Measurements from ENCODE around the gene CLCN4. TPM values are rescaled to one million over a fixed set of nuclear protein-coding genes. Genes with fewer than 3 reads are reported as not detected.

The CLCN4 gene
- total RNA-seq, 1 experiment from 2014 or later, result 10.0 TPM

GRCh38 chrX:10177601-10178000 is 20.8 kb downstream of the CLCN4 start:
- ChIA-PET CTCF (no interaction called here), POLR2A (no interaction called here)
- Mint-ChIP-seq H3K27ac (ENCODE audit: unreplicated experiment) (no peak overlapping the region), H3K9me3 (ENCODE audit: unreplicated experiment) (no peaks in the 10 kb centered on the region), H3K27me3 (ENCODE audit: insufficient read depth, unreplicated experiment) (no peaks in the 10 kb centered on the region), H3K36me3 (ENCODE audit: insufficient read depth, unreplicated experiment) (no peaks in the 10 kb centered on the region), H3K4me3 (ENCODE audit: unreplicated experiment) (no peak overlapping the region), H3K4me1 (ENCODE audit: low read depth, unreplicated experiment) (peaks cover 7% of the 10 kb centered on the region)
- H3K9me3 ChIP-seq, result no peaks in the 10 kb centered on the region
- no peaks in the 10 kb centered on the region for H3K36me3 ChIP-seq (ENCODE audit: control insufficient read depth, insufficient read depth, low read length)
- H3K4me1 ChIP-seq, result no peaks in the 10 kb centered on the region
- no peaks in the 10 kb centered on the region for H3K27me3 ChIP-seq (replicated peaks; ENCODE audit: control insufficient read depth, insufficient read depth, low read length)
- BruUV-seq (replicated peaks), result no TSS peak
- TF ChIP-seq CTCF (IDR thresholded peaks at IDR 0.05; ENCODE audit: insufficient read depth in 1 of 2, low read depth in 1 of 2, low read length in 1 of 2, severe bottlenecking in 1 of 2, unreplicated experiment in 1 of 2), result no peak
- no peak overlapping the region for H3K4me3 ChIP-seq (ENCODE audit: low read depth, low read length)
- DNase-seq, result no peak
- intact Hi-C loops (cut with micrococcal nuclease; ENCODE audit: unreplicated experiment), result no loop called here

GRCh38 chrX:10178866-10179463 is 22.2 kb downstream of the CLCN4 start:
- Mint-ChIP-seq H3K4me1 (ENCODE audit: low read depth, unreplicated experiment) (no peaks in the 10 kb centered on the region), H3K27me3 (ENCODE audit: insufficient read depth, unreplicated experiment) (no peaks in the 10 kb centered on the region), H3K27ac (ENCODE audit: unreplicated experiment) (no peak overlapping the region), H3K4me3 (ENCODE audit: unreplicated experiment) (no peak overlapping the region), H3K9me3 (ENCODE audit: unreplicated experiment) (no peaks in the 10 kb centered on the region), H3K36me3 (ENCODE audit: insufficient read depth, unreplicated experiment) (no peaks in the 10 kb centered on the region)
- intact Hi-C loops (cut with micrococcal nuclease; ENCODE audit: unreplicated experiment), result no loop called here
- POLR2A ChIA-PET, result no interaction called here
- Histone ChIP-seq H3K4me1 (no peaks in the 10 kb centered on the region), H3K4me3 (ENCODE audit: low read depth, low read length) (no peak overlapping the region), H3K36me3 (ENCODE audit: control insufficient read depth, insufficient read depth, low read length) (no peaks in the 10 kb centered on the region), H3K27me3 (replicated peaks; ENCODE audit: control insufficient read depth, insufficient read depth, low read length) (no peaks in the 10 kb centered on the region), H3K9me3 (no peaks in the 10 kb centered on the region)
- CTCF ChIA-PET, result interaction anchor here (0.7 kb wide), 1 partner anchor 38 kb away, joined by 4 read pairs; no protein-coding TSS in a partner anchor
- no peak for DNase-seq
- BruUV-seq (replicated peaks), result no TSS peak
- no peak for TF ChIP-seq CTCF (IDR thresholded peaks at IDR 0.05; ENCODE audit: insufficient read depth in 1 of 2, low read depth in 1 of 2, low read length in 1 of 2, severe bottlenecking in 1 of 2, unreplicated experiment in 1 of 2)

DNA sequence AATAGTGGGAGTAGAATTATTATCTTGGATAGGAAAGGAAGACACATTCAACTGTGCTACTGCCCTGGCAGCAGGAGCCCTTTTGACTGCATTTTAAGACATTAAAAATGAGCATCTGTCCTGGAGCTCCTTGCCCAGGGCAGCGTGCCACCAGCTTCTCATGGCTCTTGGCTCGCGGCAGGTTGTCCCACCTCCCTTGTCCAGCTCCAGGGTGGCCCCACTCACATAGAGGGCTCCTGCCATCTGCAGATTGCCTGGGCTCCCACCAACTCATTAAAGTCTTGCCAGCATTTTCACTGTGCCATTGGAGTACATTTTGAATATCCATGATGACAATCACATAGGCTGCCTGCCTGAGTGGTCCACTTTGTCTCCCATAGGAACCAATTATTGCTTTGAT is 27.0 kb downstream of the CLCN4 start:
- no peak for TF ChIP-seq CTCF (IDR thresholded peaks at IDR 0.05; ENCODE audit: insufficient read depth in 1 of 2, low read depth in 1 of 2, low read length in 1 of 2, severe bottlenecking in 1 of 2, unreplicated experiment in 1 of 2)
- CTCF ChIA-PET, result no interaction called here
- Histone ChIP-seq H3K9me3 (no peaks in the 10 kb centered on the region), H3K4me3 (ENCODE audit: low read depth, low read length) (no peak overlapping the region), H3K27me3 (replicated peaks; ENCODE audit: control insufficient read depth, insufficient read depth, low read length) (no peaks in the 10 kb centered on the region), H3K36me3 (ENCODE audit: control insufficient read depth, insufficient read depth, low read length) (no peaks in the 10 kb centered on the region), H3K4me1 (no peaks in the 10 kb centered on the region)
- POLR2A ChIA-PET, result no interaction called here
- H3K27me3 Mint-ChIP-seq (ENCODE audit: insufficient read depth, unreplicated experiment), result no peaks in the 10 kb centered on the region
- H3K4me3 Mint-ChIP-seq (ENCODE audit: unreplicated experiment), result no peak overlapping the region
- no TSS peak for BruUV-seq (replicated peaks)
- DNase-seq, result no peak
- intact Hi-C loops (cut with micrococcal nuclease; ENCODE audit: unreplicated experiment), result no loop called here
- no peak overlapping the region for H3K27ac Mint-ChIP-seq (ENCODE audit: unreplicated experiment)
- H3K4me1 Mint-ChIP-seq (ENCODE audit: low read depth, unreplicated experiment), result no peaks in the 10 kb centered on the region
- H3K9me3 Mint-ChIP-seq (ENCODE audit: unreplicated experiment), result no peaks in the 10 kb centered on the region
- no peaks in the 10 kb centered on the region for H3K36me3 Mint-ChIP-seq (ENCODE audit: insufficient read depth, unreplicated experiment)

Data from Caco-2 (cell line).